ENCODE measurements around the gene VCAN.

The VCAN gene

DNA sequence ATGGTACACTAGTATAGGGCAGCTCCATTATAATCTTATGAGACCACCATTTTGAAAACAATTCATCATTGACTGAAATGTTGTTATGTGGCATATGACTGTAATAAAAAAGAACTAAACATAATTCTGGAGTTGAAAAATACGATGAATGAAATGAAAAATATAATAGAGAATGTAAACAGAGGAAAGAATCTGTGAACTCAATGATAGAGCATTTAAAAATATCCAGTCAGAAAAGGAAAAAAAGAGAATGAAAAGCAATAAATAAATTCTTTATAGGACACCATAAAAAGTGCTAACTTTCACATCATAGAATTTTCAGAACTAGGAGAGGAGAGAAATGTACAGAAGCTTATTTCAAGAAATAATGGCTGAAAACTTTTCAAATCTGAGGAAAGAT lies 17.6 kb upstream of the VCAN start:
- no peak for DNase-seq (ENCODE audit: low read depth, low spot score)
- no peak overlapping the region for H3K4me3 ChIP-seq (ENCODE audit: low read length)

DNA sequence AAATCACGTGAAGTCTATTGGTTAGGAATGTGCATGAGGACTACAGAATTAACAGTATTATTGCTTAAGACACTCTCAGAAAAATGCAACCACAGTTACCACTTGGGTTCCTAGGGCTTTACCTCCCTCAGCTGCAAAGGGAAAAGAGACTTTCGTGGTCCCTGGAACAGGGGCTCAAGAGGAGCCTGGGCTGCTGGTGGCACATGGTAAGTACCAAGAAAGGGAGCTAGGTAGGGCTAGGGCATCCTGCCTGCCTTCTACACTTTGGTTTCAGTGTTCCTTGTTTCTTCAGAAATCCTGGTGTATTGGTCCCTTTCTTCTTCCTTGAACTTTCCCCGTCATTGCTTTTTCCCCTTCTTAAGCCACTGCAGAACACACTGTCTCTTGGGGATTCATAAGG lies 7.3 kb upstream of the VCAN start:
- no peak for DNase-seq (ENCODE audit: low read depth, low spot score)
- no peak overlapping the region for H3K4me3 ChIP-seq (ENCODE audit: low read length)

DNA sequence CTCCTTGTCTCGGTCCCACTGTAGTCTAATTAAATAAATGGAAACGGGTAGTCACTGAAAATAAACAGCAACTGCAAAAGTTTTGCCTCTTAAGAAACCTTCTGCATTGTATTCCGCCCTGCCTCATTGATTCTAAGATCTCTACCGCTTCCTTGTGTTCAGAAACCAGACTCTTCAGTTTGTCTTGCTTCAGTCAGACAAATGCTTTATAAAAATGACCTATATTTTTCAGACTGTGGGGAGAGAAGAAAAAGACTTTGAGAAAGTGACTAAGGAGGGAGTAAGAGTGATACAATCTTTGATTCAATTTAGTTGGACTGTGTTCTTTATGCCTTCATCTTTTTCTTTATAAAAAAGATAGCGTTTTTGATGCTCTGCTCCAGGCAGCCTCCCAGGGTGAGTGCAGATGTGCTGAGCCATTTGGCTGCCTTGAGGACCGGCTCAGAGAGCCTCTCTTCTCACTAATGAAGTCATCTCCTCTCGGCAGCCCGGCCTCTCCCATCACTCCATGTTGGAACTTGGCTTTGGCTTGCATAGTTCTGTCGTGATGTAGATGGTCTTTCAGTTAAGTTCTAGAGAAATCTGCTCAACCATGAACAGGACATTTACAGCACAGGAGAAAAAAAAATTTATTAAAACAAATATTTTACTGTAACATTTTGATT lies 4.0 kb upstream of the VCAN start:
- DNase-seq (ENCODE audit: low read depth, low spot score) = no peak

DNA sequence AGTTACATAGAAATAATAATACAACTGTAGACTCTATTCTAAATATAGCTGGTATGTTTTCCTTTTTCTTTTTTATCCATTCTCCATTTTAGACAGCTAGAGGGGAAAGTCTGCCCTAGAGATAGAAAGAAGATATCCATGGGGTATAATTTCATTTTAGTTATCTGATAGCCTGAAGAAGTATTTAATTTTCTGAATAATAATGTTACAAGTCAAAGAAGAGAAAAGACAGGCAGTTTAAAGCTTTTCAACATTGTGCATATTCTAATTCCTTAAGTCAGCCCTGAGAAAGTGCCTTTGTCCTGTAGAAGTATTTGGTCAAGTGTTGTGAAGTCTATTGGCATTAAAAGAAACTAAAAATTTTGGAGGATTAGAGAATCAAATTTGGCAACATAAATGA lies 2.5 kb upstream of the VCAN start:
- H3K4me3 ChIP-seq (ENCODE audit: low read length) = no peak overlapping the region
- DNase-seq (ENCODE audit: low read depth, low spot score) = no peak

More for the DNA sequence above, 4.0 kb upstream of the VCAN start:
- no peak overlapping the region for H3K4me3 ChIP-seq (ENCODE audit: low read length)

DNA sequence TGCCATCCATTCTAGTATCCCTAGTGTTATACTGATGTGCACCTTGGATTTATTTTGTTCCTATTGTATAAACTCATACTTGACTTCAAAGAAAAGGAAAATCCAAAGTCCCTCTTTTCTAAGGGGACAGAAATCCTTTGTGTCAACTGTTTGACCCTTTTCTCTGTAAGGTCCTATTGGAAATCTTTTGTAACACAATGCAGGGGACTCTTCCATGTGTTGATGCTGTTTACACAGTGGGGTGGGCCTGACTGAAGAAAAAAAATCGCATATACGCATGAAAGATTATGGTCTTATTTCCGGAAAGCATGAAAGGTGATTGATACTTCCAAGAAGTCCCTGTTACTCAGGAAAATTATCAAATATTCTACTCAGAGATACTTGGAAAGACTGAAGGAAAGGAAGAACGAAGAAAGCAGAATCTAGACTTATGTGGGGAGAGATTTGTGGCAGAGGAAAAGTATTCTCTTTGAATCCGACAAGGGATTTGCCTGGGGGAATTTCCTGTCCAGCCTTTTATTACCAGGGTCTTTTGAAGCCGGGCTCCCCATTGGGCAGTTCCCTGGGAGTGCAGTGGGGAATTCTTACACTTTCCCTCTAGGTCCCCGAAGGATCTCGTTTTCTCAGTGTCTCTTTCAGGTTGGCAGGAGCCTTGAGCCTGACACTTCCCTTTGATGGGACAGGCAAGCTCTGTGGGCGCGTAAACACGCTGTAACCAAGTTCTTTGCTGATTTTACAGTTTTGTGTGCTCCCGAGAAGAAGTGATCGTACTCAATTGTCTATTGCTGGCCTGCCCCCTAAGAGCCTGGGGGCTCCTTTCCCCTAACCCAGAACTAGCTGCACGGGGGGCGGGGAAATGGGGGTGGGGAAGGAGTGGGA lies 779 bp upstream of the VCAN start:
- H3K4me3 ChIP-seq (ENCODE audit: low read length) = no peak overlapping the region
- no peak for DNase-seq (ENCODE audit: low read depth, low spot score)

DNA sequence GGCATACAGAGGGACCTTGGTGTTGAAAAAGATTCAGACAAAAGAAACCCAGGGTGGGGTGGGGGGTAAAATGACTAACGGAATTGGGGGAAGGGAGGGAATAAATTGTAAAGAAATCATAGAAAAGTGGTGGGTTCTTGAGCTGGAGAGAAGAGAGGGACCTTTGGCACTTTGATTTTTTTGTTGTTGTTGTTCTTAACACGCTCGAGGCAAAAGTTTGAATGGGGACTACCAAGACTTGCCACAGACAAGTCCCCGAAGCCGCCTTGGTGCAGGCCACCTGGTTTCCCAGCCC lies 616 bp downstream of the VCAN start:
- no peak for DNase-seq (ENCODE audit: low read depth, low spot score)
- no peak overlapping the region for H3K4me3 ChIP-seq (ENCODE audit: low read length)

DNA sequence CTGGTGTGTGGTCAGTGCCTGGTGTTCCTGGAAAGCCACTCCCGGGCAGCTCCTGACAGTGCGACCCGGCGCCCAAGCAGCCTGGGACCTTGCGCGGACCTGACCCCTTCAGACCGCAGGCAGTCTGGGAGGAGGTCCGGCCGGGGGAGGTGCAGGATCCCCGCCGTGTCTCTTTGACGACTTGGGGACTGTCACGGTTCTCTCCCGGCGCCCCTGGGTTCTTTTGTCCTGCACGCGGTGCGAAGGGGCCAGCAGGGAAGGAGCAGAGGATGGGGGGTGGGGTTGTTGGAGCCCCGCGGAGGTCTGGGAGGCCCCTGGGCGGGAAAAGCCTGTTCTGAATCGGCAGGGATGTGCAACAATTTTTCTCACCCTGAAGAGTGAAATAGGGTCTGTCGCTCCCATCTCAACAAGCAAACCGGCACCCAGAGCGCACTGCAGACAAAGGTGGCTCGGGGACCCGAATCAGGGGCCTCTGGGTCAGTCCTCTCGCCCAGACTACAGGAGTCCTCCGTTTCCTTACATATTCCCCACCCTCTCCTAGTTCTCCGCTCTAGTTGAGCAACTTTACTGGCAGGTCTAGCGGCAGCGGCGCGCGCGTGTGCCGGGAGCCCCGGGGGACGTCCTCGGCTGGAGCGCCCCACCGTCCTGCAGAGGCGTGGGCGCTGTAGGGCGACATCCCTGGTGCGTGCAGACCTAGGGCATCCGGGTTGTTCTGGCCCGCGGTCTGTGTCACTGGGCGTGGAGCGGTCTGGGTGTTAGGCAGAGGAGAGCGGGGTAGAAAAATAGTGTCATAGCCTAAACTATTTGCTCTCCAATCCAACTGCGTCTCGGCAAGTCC lies 1.2 kb downstream of the VCAN start:
- peak overlapping the region; percentile 55 for H3K4me3 ChIP-seq (ENCODE audit: low read length)
- no peak for DNase-seq (ENCODE audit: low read depth, low spot score)

DNA sequence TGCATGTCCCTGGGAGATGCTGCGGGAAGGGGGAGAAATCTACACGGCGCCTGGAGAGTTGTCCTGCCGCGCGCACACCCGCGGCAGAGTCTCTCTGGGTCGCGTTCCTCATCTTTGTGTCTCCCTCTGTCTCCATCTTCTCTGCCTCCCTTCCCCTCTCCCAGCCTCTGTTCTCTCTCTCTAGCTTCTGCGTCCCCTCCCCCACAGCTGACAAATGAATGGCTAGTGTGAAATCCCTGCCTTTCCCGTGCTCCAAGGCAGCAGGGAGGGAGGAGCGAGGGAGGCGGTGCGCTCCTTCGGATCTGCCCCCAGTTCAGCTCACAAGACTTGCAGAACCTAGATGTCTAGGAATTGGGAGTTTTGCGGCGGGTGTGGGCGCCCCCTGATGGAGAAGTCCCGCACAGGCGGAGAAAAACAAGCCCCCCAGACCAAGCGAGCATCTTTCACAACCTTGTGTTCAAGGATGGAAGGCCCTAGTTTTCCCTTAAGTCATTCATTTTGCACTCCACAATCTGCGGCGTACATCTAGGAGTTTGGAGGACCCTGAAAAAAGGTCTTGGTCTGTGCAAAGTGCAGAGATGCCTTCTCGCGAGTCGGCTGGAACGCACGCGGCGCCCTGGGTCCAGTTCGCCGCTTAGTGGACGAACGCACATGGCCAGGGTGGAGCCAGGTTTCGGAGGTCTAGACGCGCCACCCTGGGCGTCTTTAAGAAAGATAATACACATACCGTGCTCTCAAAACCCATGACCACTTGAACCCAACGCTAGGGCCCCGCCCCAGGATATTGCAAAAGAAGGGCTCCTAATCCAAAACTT lies 2.0 kb downstream of the VCAN start:
- peak; percentile 61 for DNase-seq (ENCODE audit: low read depth, low spot score)
- H3K4me3 ChIP-seq (ENCODE audit: low read length) = peak overlapping the region; percentile 55

DNA sequence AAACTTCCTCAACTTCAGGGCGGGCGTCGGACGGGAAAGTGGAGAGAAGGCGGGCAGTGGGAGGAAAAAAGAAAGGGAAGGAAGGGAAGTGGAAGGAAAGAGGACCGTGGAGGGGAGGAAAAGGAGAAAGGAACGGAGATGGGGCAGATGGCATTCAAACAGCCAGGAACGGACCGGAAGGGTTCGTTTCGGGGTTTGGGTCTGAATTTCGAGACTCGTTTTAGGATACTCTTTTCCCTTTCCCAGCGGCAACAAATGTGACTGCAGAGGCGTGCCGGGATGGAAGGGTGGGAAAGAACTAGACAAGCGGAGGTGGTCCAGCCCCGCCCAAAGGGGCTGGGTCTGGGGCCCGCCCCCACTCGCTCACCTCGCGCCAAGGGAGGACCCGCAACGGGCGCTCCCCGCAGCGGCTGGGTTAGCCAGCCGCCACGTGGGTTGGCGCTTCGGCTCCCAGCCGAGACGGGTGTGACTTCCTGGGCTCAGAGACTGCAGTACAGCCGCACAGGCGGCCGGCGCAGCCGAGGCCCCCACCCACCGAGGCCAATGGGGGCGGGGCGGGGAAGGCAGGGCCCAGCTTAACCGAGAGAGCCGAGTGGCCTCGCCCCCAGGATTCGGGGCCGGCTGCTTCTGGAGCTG lies 2.7 kb downstream of the VCAN start:
- peak; percentile 27 for DNase-seq (ENCODE audit: low read depth, low spot score)
- H3K4me3 ChIP-seq (ENCODE audit: low read length) = peak overlapping the region; percentile 55

DNA sequence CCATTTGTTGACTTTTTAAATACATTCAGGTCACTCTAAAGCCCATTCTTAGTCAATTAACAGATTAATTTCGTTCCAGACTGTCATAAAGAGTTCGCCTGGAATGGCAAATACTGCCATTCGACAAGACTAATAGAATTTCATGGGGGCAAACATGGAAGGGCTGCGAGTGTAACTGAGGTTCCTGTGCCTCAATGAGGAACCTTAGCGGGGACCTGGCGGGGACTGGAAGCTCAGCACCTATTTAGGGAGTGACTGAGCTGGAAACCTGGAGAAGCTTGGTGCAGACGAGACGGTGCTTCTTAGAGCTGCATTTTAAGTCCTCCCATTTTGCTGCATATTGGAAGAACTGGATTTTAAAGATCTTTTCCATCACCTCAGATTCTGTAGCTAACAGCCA lies 3.4 kb downstream of the VCAN start:
- no peak for DNase-seq (ENCODE audit: low read depth, low spot score)

DNA sequence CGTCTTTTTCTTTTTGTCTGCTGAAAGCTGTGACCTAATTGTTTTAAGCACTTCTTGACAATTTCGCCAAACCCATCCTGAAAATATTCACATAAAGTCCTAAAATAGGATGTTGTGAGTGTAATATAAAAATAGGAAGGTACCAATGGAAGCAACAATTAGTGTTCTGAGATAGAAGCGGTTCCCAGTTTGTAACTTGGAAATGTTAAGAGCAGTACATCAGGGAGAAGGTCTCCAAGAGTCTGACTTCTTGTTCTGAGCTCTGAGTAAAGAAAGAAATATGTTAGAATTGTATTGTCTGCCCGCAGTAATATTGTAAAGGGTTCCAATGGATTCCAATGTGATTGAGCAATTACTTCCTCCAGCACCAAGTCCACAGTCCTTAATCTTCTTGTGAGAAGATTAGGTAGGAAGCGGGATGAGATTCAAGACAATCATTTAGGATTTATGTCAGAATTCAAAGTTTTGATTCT lies 3.9 kb downstream of the VCAN start:
- H3K4me3 ChIP-seq (ENCODE audit: low read length) = no peak overlapping the region
- no peak for DNase-seq (ENCODE audit: low read depth, low spot score)

More for the DNA sequence above, 3.4 kb downstream of the VCAN start:
- no peak overlapping the region for H3K4me3 ChIP-seq (ENCODE audit: low read length)

DNA sequence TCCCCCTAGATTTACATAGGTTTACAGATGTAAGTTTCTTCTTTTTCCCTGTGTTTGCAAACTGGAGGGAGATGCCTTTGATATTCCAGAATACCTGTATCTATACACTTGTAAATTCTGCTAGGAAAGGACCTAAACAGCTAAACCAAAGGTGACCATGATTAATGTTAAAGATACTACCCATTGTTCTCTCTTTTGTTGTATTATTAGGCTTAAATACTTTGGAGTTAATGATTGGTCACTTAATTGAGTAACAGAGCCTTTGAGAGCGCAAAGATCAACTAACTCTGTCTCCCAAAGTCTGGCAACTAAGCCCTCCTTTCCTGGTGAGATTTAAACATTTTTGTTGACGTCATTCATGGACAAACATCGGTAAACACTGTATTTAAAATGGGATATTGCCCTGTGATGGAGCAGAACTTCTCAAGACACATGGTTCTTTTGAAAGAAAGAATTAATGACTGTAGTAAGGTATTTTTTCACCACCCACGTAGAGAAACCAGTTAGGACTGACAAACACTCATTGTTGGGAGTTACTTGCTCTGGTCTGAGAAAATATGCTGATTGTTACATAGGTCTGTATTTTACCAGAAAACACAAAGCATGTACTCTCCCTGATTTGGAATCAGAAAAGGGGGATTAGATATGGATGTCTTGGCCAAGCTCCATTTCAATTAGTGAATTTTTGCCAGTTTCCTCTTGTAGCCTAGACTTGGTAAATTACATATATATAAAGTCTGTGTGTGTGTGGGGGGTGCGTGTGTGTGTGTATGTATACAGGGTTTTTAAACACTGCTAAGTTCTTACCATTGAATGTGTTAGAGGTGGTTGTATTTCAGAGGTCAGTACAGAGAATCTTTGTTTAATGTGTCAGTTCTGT lies 4.6 kb downstream of the VCAN start:
- no peak for DNase-seq (ENCODE audit: low read depth, low spot score)
- H3K4me3 ChIP-seq (ENCODE audit: low read length) = no peak overlapping the region

DNA sequence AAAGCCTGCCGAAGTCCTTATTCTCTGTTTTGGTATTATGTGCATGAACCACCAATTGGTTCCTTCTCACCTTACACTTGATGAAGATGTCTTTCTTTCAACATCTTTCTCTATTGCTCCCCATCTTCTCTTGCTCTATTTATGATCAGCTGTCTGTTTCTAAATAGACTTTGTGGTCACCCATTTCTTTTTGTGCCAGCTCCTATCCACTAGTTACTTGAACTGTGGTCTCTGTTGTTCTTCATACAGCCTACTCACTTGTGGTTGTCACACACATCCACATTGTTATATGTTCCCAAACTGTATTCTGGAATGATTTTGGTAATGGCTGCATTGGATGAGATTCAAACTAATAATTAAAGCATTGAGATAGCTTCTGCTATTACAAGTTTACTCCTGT lies 11.4 kb downstream of the VCAN start:
- no peak overlapping the region for H3K4me3 ChIP-seq (ENCODE audit: low read length)
- no peak for DNase-seq (ENCODE audit: low read depth, low spot score)

DNA sequence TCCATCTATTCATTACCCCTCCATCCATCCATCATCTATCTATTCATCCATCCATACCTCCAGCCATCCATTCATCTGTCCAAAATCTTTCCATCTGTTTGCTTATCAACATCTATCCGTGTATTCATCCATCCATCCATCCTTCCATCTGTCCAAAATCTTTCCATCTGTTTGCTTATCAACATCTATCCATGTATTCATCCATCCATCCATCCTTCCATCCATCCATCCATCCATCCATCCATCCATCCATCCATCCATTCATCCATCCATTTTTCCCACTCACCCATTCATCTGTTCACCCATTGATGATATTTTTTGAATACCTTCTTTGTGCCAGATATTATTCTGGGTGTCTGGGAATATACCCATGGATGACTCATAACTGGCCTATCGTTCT lies 12.8 kb downstream of the VCAN start:
- no peak for DNase-seq (ENCODE audit: low read depth, low spot score)
- H3K4me3 ChIP-seq (ENCODE audit: low read length) = no peak overlapping the region

DNA sequence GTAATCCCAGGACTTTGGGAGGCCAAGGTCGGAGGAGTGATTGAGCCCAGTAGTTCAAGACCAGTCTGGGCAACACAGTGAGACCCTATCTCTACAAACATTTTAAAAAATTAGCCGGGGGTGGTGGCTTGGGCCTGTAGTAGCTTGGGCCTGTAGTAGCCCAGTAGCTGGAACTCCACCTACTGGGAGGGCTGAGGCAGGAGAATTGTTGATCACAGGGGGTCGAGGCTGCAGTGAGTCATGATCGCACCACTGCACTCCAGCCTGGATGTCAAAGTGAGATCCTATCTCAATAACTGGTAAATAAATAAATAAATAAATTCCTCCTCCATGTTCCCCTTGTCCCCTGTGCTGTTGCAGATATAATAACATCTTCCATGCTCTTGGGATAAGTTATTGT lies 14.3 kb downstream of the VCAN start:
- DNase-seq (ENCODE audit: low read depth, low spot score) = no peak
- no peak overlapping the region for H3K4me3 ChIP-seq (ENCODE audit: low read length)

DNA sequence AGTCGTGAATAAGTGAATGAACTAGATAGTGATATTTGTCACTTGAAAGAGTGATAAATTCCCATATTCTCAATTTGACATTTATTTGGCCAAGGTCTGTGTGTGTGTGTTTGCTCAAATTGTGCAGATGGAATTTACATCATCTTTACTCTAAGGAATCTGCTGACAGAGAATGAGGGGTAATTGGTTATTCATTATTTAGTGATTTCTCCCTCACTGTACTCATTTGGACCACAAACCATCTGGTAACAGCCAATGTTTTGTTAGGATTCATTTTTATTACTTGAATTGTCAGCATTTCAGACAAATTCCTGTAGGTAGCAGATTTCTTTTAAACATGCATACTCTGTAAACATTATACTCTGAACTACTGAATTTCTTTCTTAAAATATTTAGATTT lies 15.6 kb downstream of the VCAN start:
- no peak overlapping the region for H3K4me3 ChIP-seq (ENCODE audit: low read length)
- no peak for DNase-seq (ENCODE audit: low read depth, low spot score)

DNA sequence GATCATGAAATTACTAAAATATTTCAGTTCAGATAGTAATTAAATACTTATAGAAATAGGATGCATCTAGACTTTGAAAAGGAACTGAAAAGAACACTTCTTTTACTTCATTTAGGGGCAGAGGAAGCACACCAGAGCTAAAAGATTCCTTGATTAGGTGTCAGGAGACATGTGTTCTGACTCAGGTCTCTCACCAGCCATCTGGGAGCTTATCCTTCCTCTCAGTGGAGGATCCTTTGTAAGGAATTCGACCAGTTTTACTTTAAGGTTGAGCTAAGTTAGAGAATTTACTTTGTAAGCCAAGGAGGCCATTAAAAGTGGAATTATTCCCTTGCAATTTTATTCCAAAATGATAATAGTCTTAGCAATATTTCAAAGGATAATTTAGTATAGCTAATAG lies 16.7 kb downstream of the VCAN start:
- H3K4me3 ChIP-seq (ENCODE audit: low read length) = no peak overlapping the region
- DNase-seq (ENCODE audit: low read depth, low spot score) = no peak

DNA sequence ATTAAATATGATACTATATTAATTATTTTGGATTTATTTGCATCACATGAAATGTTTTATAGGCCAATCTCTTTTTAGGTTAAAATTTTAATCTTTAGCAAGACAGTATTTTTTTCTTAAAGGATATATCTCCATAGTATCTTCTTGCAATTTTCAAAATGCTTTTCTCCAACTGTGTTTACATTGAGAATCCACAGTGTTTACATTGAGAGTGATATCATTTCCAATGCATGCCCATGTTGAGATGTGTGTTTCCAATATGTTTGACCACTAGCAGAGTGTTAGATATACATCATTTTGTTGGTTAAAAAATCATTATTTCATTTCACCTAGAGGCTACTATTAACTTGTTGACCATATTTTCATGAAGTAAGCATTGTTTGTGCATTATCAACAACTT lies 17.3 kb downstream of the VCAN start:
- no peak overlapping the region for H3K4me3 ChIP-seq (ENCODE audit: low read length)
- DNase-seq (ENCODE audit: low read depth, low spot score) = no peak

Measured in Jurkat, Clone E6-1 (cell line).